ENCODE measurements around the gene FBRS. TPM values are rescaled to one million over a fixed set of nuclear protein-coding genes. Genes with fewer than 3 reads are reported as not detected.
A peak's percentile ranks its signal among the peaks of the same experiment; 100 is the strongest.

Gene FBRS
- total and polyA plus RNA-seq, 4 donors: 15.3 to 56.0 (median 49.9) TPM

GRCh38 chr16:30703971-30704370 lies 45.7 kb downstream of the FBRS start:
- DNase-seq: peak in 1 of 2 donors; percentile 20
- intact Hi-C loops (cut with DNase I): loop anchor here in 1 of 2 donors (5.0 kb wide), 1 partner anchor 38 kb away; a partner anchor contains a TSS
- Histone ChIP-seq H3K4me1 (ENCODE audit: control insufficient read depth in 1 of 2, insufficient read depth in 2 of 2, low read length in 2 of 2) (peaks cover 0 to 2% of the 10 kb centered on the region in 2 donors), H3K4me3 (ENCODE audit: low read length in 2 of 2) (no peak overlapping the region), H3K27me3 (ENCODE audit: control insufficient read depth in 1 of 2, insufficient read depth in 2 of 2, low read length in 1 of 2) (no peaks in the 10 kb centered on the region), H3K36me3 (ENCODE audit: control insufficient read depth in 1 of 2, insufficient read depth in 2 of 2, low read length in 1 of 2) (peaks cover 5 to 9% of the 10 kb centered on the region in 2 donors), H3K9me3 (ENCODE audit: control insufficient read depth, low read length) (no peaks in the 10 kb centered on the region), H3K27ac (ENCODE audit: low read depth in 1 of 2, low read length in 2 of 2) (no peak overlapping the region)
- no peak for ATAC-seq (ENCODE audit: low FRiP score)
- WGBS, 2 donors: 90 to 93% methylated on average over 10 of the region's 10 CpGs

DNA sequence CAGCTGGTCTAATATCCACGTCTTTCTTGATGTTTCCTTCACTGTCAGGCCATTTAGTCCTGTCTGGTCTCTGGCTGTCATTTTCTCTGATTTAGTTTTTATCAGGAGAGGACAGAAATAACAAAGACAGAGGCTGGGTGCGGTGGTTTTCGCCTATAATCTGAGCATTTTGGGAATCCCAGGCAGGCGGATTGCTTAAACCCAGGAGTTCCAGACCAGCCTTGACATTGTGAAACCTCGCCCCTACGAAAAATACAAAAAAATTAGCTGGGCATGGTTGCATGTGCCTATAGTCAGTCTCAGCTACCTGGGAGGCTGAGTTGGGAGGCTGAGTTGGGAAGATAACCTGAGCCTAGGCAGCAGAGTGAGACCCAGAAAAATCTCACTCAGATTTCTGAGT lies 47.8 kb downstream of the FBRS start:
- 87 to 91% methylated on average over 6 of the region's 6 CpGs for WGBS, 2 donors
- Histone ChIP-seq H3K4me1 (ENCODE audit: control insufficient read depth in 1 of 2, insufficient read depth in 2 of 2, low read length in 2 of 2) (no peaks in the 10 kb centered on the region), H3K27ac (ENCODE audit: low read depth in 1 of 2, low read length in 2 of 2) (no peak overlapping the region), H3K36me3 (ENCODE audit: control insufficient read depth in 1 of 2, insufficient read depth in 2 of 2, low read length in 1 of 2) (peaks cover 20 to 21% of the 10 kb centered on the region in 2 donors), H3K27me3 (ENCODE audit: control insufficient read depth in 1 of 2, insufficient read depth in 2 of 2, low read length in 1 of 2) (no peaks in the 10 kb centered on the region), H3K4me3 (ENCODE audit: low read length in 2 of 2) (no peak overlapping the region), H3K9me3 (ENCODE audit: control insufficient read depth, low read length) (no peaks in the 10 kb centered on the region)
- intact Hi-C loops (cut with DNase I): no loop called here
- no peak for ATAC-seq (ENCODE audit: low FRiP score)
- no peak for DNase-seq

DNA sequence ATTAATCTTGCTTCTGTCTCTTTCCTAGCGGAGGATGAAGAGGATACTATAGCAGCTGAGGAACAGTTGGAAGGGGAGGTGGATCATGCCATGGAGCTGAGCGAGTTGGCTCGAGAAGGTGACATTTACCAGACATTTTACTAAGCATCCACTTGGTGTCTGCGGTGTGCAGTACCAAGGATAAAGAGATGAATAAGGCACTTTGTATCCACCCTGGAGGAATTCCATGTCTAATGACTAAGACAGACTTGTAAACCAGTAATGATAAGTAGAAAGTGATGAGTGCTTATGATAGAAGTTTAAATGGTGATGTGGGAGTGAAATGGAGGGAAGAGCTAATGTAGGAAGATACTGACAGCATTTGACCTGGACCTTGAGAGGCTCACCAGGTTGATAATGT lies 52.7 kb downstream of the FBRS start:
- intact Hi-C loops (cut with DNase I): no loop called here
- Histone ChIP-seq H3K27ac (ENCODE audit: low read depth in 1 of 2, low read length in 2 of 2) (no peak overlapping the region), H3K4me3 (ENCODE audit: low read length in 2 of 2) (no peak overlapping the region), H3K9me3 (ENCODE audit: control insufficient read depth, low read length) (no peaks in the 10 kb centered on the region), H3K36me3 (ENCODE audit: control insufficient read depth in 1 of 2, insufficient read depth in 2 of 2, low read length in 1 of 2) (peaks cover 28 to 43% of the 10 kb centered on the region in 2 donors), H3K27me3 (ENCODE audit: control insufficient read depth in 1 of 2, insufficient read depth in 2 of 2, low read length in 1 of 2) (no peaks in the 10 kb centered on the region), H3K4me1 (ENCODE audit: control insufficient read depth in 1 of 2, insufficient read depth in 2 of 2, low read length in 2 of 2) (no peaks in the 10 kb centered on the region)
- peak in 1 of 2 donors; percentile 15 for DNase-seq
- 95% methylated on average over 4 of the region's 4 CpGs for WGBS, 2 donors
- no peak for ATAC-seq (ENCODE audit: low FRiP score)

DNA sequence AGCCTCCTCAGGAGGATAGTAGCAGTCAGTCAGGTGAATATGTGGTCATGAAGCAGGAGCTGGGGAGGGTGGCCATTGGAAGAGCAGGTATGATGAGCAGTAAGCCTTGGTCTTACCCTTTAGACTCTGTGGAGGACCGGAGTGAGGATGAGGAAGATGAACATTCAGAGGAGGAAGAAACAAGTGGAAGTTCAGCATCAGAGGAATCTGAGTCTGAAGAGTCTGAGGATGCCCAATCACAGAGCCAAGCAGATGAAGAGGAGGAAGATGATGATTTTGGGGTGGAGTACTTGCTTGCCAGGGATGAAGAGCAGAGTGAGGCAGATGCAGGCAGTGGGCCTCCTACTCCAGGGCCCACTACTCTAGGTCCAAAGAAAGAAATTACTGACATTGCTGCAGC lies 53.5 kb downstream of the FBRS start:
- 98 to 100% methylated on average over 1 of the region's 1 CpG for WGBS, 2 donors
- no peak overlapping the region for H3K4me3 ChIP-seq (ENCODE audit: low read length in 2 of 2)
- DNase-seq (no peak), ATAC-seq (ENCODE audit: low FRiP score) (no peak)
- H3K9me3 ChIP-seq (ENCODE audit: control insufficient read depth, low read length): no peaks in the 10 kb centered on the region
- no peaks in the 10 kb centered on the region for H3K4me1 ChIP-seq (ENCODE audit: control insufficient read depth in 1 of 2, insufficient read depth in 2 of 2, low read length in 2 of 2)
- peaks cover 28 to 43% of the 10 kb centered on the region in 2 donors for H3K36me3 ChIP-seq (ENCODE audit: control insufficient read depth in 1 of 2, insufficient read depth in 2 of 2, low read length in 1 of 2)
- H3K27ac ChIP-seq (ENCODE audit: low read depth in 1 of 2, low read length in 2 of 2): no peak overlapping the region
- no peaks in the 10 kb centered on the region for H3K27me3 ChIP-seq (ENCODE audit: control insufficient read depth in 1 of 2, insufficient read depth in 2 of 2, low read length in 1 of 2)
- intact Hi-C loops (cut with DNase I): no loop called here

- Histone ChIP-seq H3K36me3 (ENCODE audit: control insufficient read depth in 1 of 2, insufficient read depth in 2 of 2, low read length in 1 of 2) (peaks cover 13 to 32% of the 10 kb centered on the region in 2 donors), H3K27ac (ENCODE audit: low read depth in 1 of 2, low read length in 2 of 2) (no peak overlapping the region), H3K4me1 (ENCODE audit: control insufficient read depth in 1 of 2, insufficient read depth in 2 of 2, low read length in 2 of 2) (no peaks in the 10 kb centered on the region), H3K9me3 (ENCODE audit: control insufficient read depth, low read length) (no peaks in the 10 kb centered on the region), H3K27me3 (ENCODE audit: control insufficient read depth in 1 of 2, insufficient read depth in 2 of 2, low read length in 1 of 2) (no peaks in the 10 kb centered on the region), H3K4me3 (ENCODE audit: low read length in 2 of 2) (no peak overlapping the region)
- DNase-seq (no peak), ATAC-seq (ENCODE audit: low FRiP score) (no peak)
- WGBS, 2 donors: 82 to 86% methylated on average over 17 of the region's 17 CpGs
- intact Hi-C loops (cut with DNase I): no loop called here
Observed at GRCh38 chr16:30715750-30716445, 57.7 kb downstream of the FBRS start.

GRCh38 chr16:30720086-30720485 lies 61.9 kb downstream of the FBRS start:
- WGBS, 2 donors: 89 to 90% methylated on average over 11 of the region's 11 CpGs
- Histone ChIP-seq H3K4me1 (ENCODE audit: control insufficient read depth in 1 of 2, insufficient read depth in 2 of 2, low read length in 2 of 2) (no peaks in the 10 kb centered on the region), H3K4me3 (ENCODE audit: low read length in 2 of 2) (no peak overlapping the region), H3K27ac (ENCODE audit: low read depth in 1 of 2, low read length in 2 of 2) (no peak overlapping the region), H3K27me3 (ENCODE audit: control insufficient read depth in 1 of 2, insufficient read depth in 2 of 2, low read length in 1 of 2) (no peaks in the 10 kb centered on the region), H3K36me3 (ENCODE audit: control insufficient read depth in 1 of 2, insufficient read depth in 2 of 2, low read length in 1 of 2) (peaks cover 0 to 25% of the 10 kb centered on the region in 2 donors), H3K9me3 (ENCODE audit: control insufficient read depth, low read length) (no peaks in the 10 kb centered on the region)
- intact Hi-C loops (cut with DNase I): no loop called here
- ATAC-seq (ENCODE audit: low FRiP score): no peak
- no peak for DNase-seq

Other genes starting within 250 kb of the FBRS start
- 10 to 100 TPM; 18.2 to 19.7 TPM for gene DCTPP1, start 228.4 kb upstream of the FBRS start, total RNA-seq
- 10 to 100 TPM; 16.6 to 36.3 TPM for gene DCTPP1, start 228.4 kb upstream of the FBRS start, polyA plus RNA-seq
- 10 to 100 TPM; 25.1 to 29.3 TPM for gene SEPHS2, start 212.6 kb upstream of the FBRS start, total RNA-seq
- 10 to 100 TPM; 25.2 to 52.3 TPM for gene SEPHS2, start 212.6 kb upstream of the FBRS start, polyA plus RNA-seq
- gene ITGAL, start 185.7 kb upstream of the FBRS start, total RNA-seq: 10 to 100 TPM in 1 of 2 donors, 1 to 10 TPM in 1; 7.9 to 13.8 TPM
- 10 to 100 TPM in 1 of 2 donors, under 1 TPM in 1; 0.77 to 14.3 TPM for gene ITGAL, start 185.7 kb upstream of the FBRS start, polyA plus RNA-seq
- 10 to 100 TPM; 22.3 to 22.8 TPM for gene ZNF768, start 131.9 kb upstream of the FBRS start, total RNA-seq
- gene ZNF768, start 131.9 kb upstream of the FBRS start, polyA plus RNA-seq: 10 to 100 TPM; 29.9 to 40.2 TPM
- 1 to 10 TPM; 9.1 to 9.5 TPM for gene ZNF747, start 123.6 kb upstream of the FBRS start, total RNA-seq
- gene ZNF747, start 123.6 kb upstream of the FBRS start, polyA plus RNA-seq: 1 to 10 TPM; 5.1 to 8.3 TPM
- gene ZNF764, start 100.1 kb upstream of the FBRS start, total RNA-seq: 1 to 10 TPM; 6.4 to 8.5 TPM
- 1 to 10 TPM; 1.9 to 4.6 TPM for gene ZNF764, start 100.1 kb upstream of the FBRS start, polyA plus RNA-seq
- gene ZNF688, start 86.7 kb upstream of the FBRS start, total RNA-seq: 10 to 100 TPM in 1 of 2 donors, 1 to 10 TPM in 1; 9.0 to 12.9 TPM
- 10 to 100 TPM; 17.4 to 20.2 TPM for gene ZNF688, start 86.7 kb upstream of the FBRS start, polyA plus RNA-seq
- gene ZNF785, start 72.7 kb upstream of the FBRS start, total RNA-seq: 10 to 100 TPM in 1 of 2 donors, 1 to 10 TPM in 1; 8.5 to 21.8 TPM
- gene ZNF785, start 72.7 kb upstream of the FBRS start, polyA plus RNA-seq: 1 to 10 TPM; 3.1 to 8.6 TPM
- gene ZNF689, start 48.0 kb upstream of the FBRS start, total RNA-seq: 1 to 10 TPM; 5.7 to 7.1 TPM
- 1 to 10 TPM; 2.9 to 3.3 TPM for gene ZNF689, start 48.0 kb upstream of the FBRS start, polyA plus RNA-seq
- gene PRR14, start 7.5 kb upstream of the FBRS start, total RNA-seq: 10 to 100 TPM; 50.5 to 53.4 TPM
- gene PRR14, start 7.5 kb upstream of the FBRS start, polyA plus RNA-seq: 100 to 1,000 TPM in 1 of 2 donors, 10 to 100 TPM in 1; 28.2 to 217 TPM
- gene SRCAP, start 40.7 kb downstream of the FBRS start, total RNA-seq: 10 to 100 TPM; 55.0 to 66.2 TPM
- 10 to 100 TPM in 1 of 2 donors, 1 to 10 TPM in 1; 7.1 to 14.8 TPM for gene SRCAP, start 40.7 kb downstream of the FBRS start, polyA plus RNA-seq
- gene PHKG2, start 90.0 kb downstream of the FBRS start, total RNA-seq: 10 to 100 TPM; 15.8 to 20.8 TPM
- gene PHKG2, start 90.0 kb downstream of the FBRS start, polyA plus RNA-seq: 10 to 100 TPM; 12.3 to 36.0 TPM
- 1 to 10 TPM in 1 of 2 donors, under 1 TPM in 1; 0.52 to 2.7 TPM for gene CFAP119, start 103.6 kb downstream of the FBRS start, total RNA-seq
- 1 to 10 TPM in 1 of 2 donors, under 1 TPM in 1; 0.88 to 9.8 TPM for gene CFAP119, start 103.6 kb downstream of the FBRS start, polyA plus RNA-seq
- 10 to 100 TPM; 73.9 to 90.2 TPM for gene RNF40, start 103.9 kb downstream of the FBRS start, total RNA-seq
- gene RNF40, start 103.9 kb downstream of the FBRS start, polyA plus RNA-seq: 10 to 100 TPM; 22.7 to 59.5 TPM
- 10 to 100 TPM; 11.8 to 13.4 TPM for gene ZNF629, start 128.8 kb downstream of the FBRS start, total RNA-seq
- gene ZNF629, start 128.8 kb downstream of the FBRS start, polyA plus RNA-seq: 1 to 10 TPM; 2.1 to 6.7 TPM
- 10 to 100 TPM; 30.2 to 33.9 TPM for gene BCL7C, start 235.6 kb downstream of the FBRS start, total RNA-seq
- gene BCL7C, start 235.6 kb downstream of the FBRS start, polyA plus RNA-seq: 10 to 100 TPM; 54.8 to 60.7 TPM
- gene CTF1, start 238.2 kb downstream of the FBRS start, total RNA-seq: 1 to 10 TPM; 6.2 to 7.2 TPM
- 1 to 10 TPM; 6.4 to 7.9 TPM for gene CTF1, start 238.2 kb downstream of the FBRS start, polyA plus RNA-seq

All from aorta (tissue), 5 donors.